ENCODE measurements around the gene EVA1B.

- TF ChIP-seq CTCF (IDR thresholded peaks at IDR 0.05) = no peak
- TF ChIP-seq EZH2 (IDR thresholded peaks at IDR 0.05; ENCODE audit: borderline replicate concordance, insufficient read depth, low read depth, low read length, poor library complexity, severe bottlenecking) = no peak
Measured at GRCh38 chr1:36337830-36338229, 14.4 kb upstream of the EVA1B start.

Measured in B cell (primary cell).